WI38 (cell line): ENCODE data around the gene PCDHGA5.
A peak's percentile ranks its signal among the peaks of the same experiment; 100 is the strongest.

Experiments
- H3K4me3 ChIP-seq: 2 replicates; pipeline ENCODE4 v1.5.1; 2011; ENCODE audit warnings: low read depth, mild to moderate bottlenecking, control low read depth, low read length
- CTCF ChIP-seq: IDR thresholded peaks from 2 replicates; pipeline ENCODE4 v1.5.1; 2012; ENCODE audit warnings: low read depth, mild to moderate bottlenecking, control low read depth, low read length

PCDHGA5 gene

GRCh38 chr5:141383345-141383744 lies 19.4 kb downstream of the PCDHGA5 start:
- TF ChIP-seq CTCF, result no peak
- H3K4me3 ChIP-seq, result no peak overlapping the region

GRCh38 chr5:141384471-141385267 lies 20.7 kb downstream of the PCDHGA5 start:
- no peak for TF ChIP-seq CTCF
- no peak overlapping the region for H3K4me3 ChIP-seq

- H3K4me3 ChIP-seq, result peak within 1 kb of the TSS; percentile 41
Measured at GRCh38 chr5:141387557-141388311, 23.8 kb downstream of the PCDHGA5 start, which contains the start of gene PCDHGB4. Gene PCDHGB4 (plus strand): TSS chr5:141387698. CDS start chr5:141387885, 187 bp downstream.

GRCh38 chr5:141388661-141389060 lies 24.7 kb downstream of the PCDHGA5 start:
- no peak for TF ChIP-seq CTCF
- no peak overlapping the region for H3K4me3 ChIP-seq

More at GRCh38 chr5:141387557-141388311, 23.8 kb downstream of the PCDHGA5 start, which contains the start of gene PCDHGB4:
- peak; percentile 48 for TF ChIP-seq CTCF

GRCh38 chr5:141389153-141390042 lies 25.4 kb downstream of the PCDHGA5 start:
- H3K4me3 ChIP-seq, result no peak overlapping the region
- no peak for TF ChIP-seq CTCF

GRCh38 chr5:141392429-141393198 lies 28.7 kb downstream of the PCDHGA5 start, which contains the start of gene PCDHGA8:
Gene PCDHGA8 (plus strand): TSS chr5:141392633. CDS start chr5:141392814, 181 bp downstream.
- no peak within 1 kb of the TSS for H3K4me3 ChIP-seq
- no peak for TF ChIP-seq CTCF
